ENCODE results near the gene ZBTB39.

DNA sequence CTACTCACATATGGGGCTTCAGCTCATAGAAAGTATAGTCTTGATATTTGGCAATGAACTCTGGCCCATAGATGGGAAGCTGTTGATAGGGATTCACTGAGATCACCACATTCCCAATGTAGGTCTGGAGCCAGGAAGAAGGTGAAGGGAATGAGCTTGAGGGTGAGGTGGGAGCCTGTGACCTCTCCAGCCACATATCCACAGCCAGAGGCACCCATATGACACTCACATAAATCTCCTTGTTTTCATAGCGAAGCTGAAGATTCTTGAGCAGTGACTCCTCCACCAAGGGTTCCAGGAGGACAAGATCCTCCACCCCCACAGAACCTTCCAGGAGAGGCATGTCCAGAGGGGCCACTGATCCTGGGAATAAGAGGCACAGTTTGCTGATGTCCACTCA, 41.6 kb upstream of the ZBTB39 start:
- TF ChIP-seq, protein P1, sequence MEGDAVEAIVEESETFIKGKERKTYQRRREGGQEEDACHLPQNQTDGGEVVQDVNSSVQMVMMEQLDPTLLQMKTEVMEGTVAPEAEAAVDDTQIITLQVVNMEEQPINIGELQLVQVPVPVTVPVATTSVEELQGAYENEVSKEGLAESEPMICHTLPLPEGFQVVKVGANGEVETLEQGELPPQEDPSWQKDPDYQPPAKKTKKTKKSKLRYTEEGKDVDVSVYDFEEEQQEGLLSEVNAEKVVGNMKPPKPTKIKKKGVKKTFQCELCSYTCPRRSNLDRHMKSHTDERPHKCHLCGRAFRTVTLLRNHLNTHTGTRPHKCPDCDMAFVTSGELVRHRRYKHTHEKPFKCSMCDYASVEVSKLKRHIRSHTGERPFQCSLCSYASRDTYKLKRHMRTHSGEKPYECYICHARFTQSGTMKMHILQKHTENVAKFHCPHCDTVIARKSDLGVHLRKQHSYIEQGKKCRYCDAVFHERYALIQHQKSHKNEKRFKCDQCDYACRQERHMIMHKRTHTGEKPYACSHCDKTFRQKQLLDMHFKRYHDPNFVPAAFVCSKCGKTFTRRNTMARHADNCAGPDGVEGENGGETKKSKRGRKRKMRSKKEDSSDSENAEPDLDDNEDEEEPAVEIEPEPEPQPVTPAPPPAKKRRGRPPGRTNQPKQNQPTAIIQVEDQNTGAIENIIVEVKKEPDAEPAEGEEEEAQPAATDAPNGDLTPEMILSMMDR (IDR thresholded peaks at IDR 0.05; ENCODE audit: low read depth, low read length, missing input control) = no peak
- TF ChIP-seq JUND (IDR thresholded peaks at IDR 0.05) (no peak), RAD21 (IDR thresholded peaks at IDR 0.05) (no peak), TAF1 (conservative IDR thresholded peaks at IDR 0.05) (no peak), FOXA2 (IDR thresholded peaks at IDR 0.05) (no peak), MAX (IDR thresholded peaks at IDR 0.05) (no peak)
